H1 (cell line): ENCODE measurements around the gene GOLGB1. TPM values are rescaled to one million over a fixed set of nuclear protein-coding genes. Genes with fewer than 3 reads are reported as not detected.

ENCODE experiments used
- CTCF ChIA-PET: fragments of 300-600 bp; sonication (Branson Sonifier 250); formaldehyde crosslinking; loops from one replicate; lab custom pipeline; 2021; ENCODE audit not compliant: partially characterized antibody; lab: Charles Lee
- POLR2A ChIA-PET: fragments of 300-600 bp; sonication (Branson Sonifier 250); formaldehyde crosslinking; loops from one replicate; lab custom pipeline; 2021; ENCODE audit warnings: inconsistent platforms; ENCODE audit not compliant: partially characterized antibody; lab: Charles Lee
- DNase-seq, 2 experiments: peaks; one replicate each; pipeline versions ENCODE4 v3.0.0 to v3.0.0-alpha.2; 2010 to 2022; ENCODE audit warnings: low spot score in 2 of 2, low read depth in 1 of 2, mixed read lengths in 1 of 2
- FAIRE-seq: peaks from 2 replicates; lab custom pipeline; 2011; peaks lifted over from hg19 to GRCh38; lab: Jason Lieb, UNC
- H2AFZ ChIP-seq: 2 replicates; pipeline ENCODE4 v1.8.1; 2012; ENCODE audit warnings: low read length, inconsistent platforms
- H2AK5ac ChIP-seq: 2 replicates; pipeline ENCODE4 v1.6.1; 2013; ENCODE audit warnings: low read depth, low read length
- H2BK120ac ChIP-seq: replicated peaks from 2 replicates; pipeline ENCODE3; 2013; ENCODE audit warnings: low read depth, low read length, inconsistent platforms
- H2BK12ac ChIP-seq: 2 replicates; pipeline ENCODE4 v1.6.1; 2013; ENCODE audit warnings: low read depth, low read length
- H2BK15ac ChIP-seq: 2 replicates; pipeline ENCODE4 v1.6.1; 2013; ENCODE audit warnings: low read length
- H2BK20ac ChIP-seq: 2 replicates; pipeline ENCODE4 v1.6.1; 2013; ENCODE audit warnings: low read length
- H2BK5ac ChIP-seq: 2 replicates; pipeline ENCODE4 v1.6.1; 2013; ENCODE audit warnings: low read depth, low read length
- H3K14ac ChIP-seq: 2 replicates; pipeline ENCODE4 v1.6.1; 2013; ENCODE audit warnings: inconsistent platforms; ENCODE audit not compliant: insufficient read length
- H3K18ac ChIP-seq: 2 replicates; pipeline ENCODE4 v1.6.1; 2013; ENCODE audit warnings: low read length; ENCODE audit errors: extremely low read depth
- H3K23ac ChIP-seq: 2 replicates; pipeline ENCODE4 v1.6.1; 2013; ENCODE audit warnings: inconsistent platforms; ENCODE audit not compliant: insufficient read length
- H3K23me2 ChIP-seq: 2 replicates; pipeline ENCODE4 v1.6.1; 2013; ENCODE audit warnings: low read depth, low read length
- H3K27ac ChIP-seq: 2 replicates; pipeline ENCODE4 v1.6.1; 2011; ENCODE audit warnings: low read depth, low read length, inconsistent platforms
- H3K27me3 ChIP-seq, 4 experiments: replicated peaks in 1 of 4; 1 replicate in 1 of 4; 2 replicates in 3 of 4; pipeline versions ENCODE4 v1.6.1 to v1.8.1; 2011 to 2013; ENCODE audit warnings: low read length in 3 of 4, mild to moderate bottlenecking in 3 of 4, inconsistent platforms in 2 of 4, mixed read lengths in 2 of 4, moderate library complexity in 1 of 4; ENCODE audit not compliant: control insufficient read depth in 3 of 4, insufficient read depth in 3 of 4; ENCODE audit errors: extremely low read depth in 1 of 4
- H3K36me3 ChIP-seq, 4 experiments: 2 replicates each; pipeline versions ENCODE4 v1.6.1 to v1.8.1; 2011 to 2013; ENCODE audit warnings: mild to moderate bottlenecking in 4 of 4, low read length in 3 of 4, moderate library complexity in 2 of 4, control low read depth in 1 of 4, inconsistent platforms in 1 of 4; ENCODE audit not compliant: insufficient read depth in 4 of 4, control insufficient read depth in 2 of 4
- H3K4ac ChIP-seq: replicated peaks from 2 replicates; pipeline ENCODE3; 2013; ENCODE audit warnings: low read length, low read depth, mixed read lengths, inconsistent platforms; ENCODE audit not compliant: insufficient read length
- H3K4me1 ChIP-seq, 4 experiments: replicated peaks in 1 of 4; 1 replicate in 1 of 4; 2 replicates in 3 of 4; pipeline versions ENCODE4 v1.6.1 to v1.8.1; 2011 to 2013; ENCODE audit warnings: low read length in 3 of 4, inconsistent platforms in 2 of 4, mixed read lengths in 1 of 4; ENCODE audit not compliant: insufficient read depth in 4 of 4, control insufficient read depth in 3 of 4
- H3K4me2 ChIP-seq, 2 experiments: 2 replicates each; pipeline versions ENCODE4 v1.6.1 to v1.8.1; 2011 to 2013; ENCODE audit warnings: low read depth in 2 of 2, low read length in 2 of 2, control low read depth in 1 of 2, inconsistent platforms in 1 of 2, mild to moderate bottlenecking in 1 of 2; ENCODE audit not compliant: insufficient read depth in 1 of 2
- H3K4me3 ChIP-seq, 4 experiments: fragments of 200-600, 300-600 bp in 1 of 4; sonication (generic), shearing (Covaris generic), sonication (Bioruptor Twin) in 1 of 4; 2 replicates each; pipeline versions ENCODE4 v1.5.1 to v1.8.1; 2011 to 2016; ENCODE audit warnings: low read length in 4 of 4, low read depth in 3 of 4, control low read depth in 2 of 4, inconsistent platforms in 2 of 4, mild to moderate bottlenecking in 2 of 4, mixed read lengths in 1 of 4, moderate library complexity in 1 of 4; ENCODE audit not compliant: insufficient read depth in 2 of 4; ENCODE audit errors: extremely low read depth in 1 of 4
- H3K56ac ChIP-seq: replicated peaks from 2 replicates; pipeline ENCODE3; 2013; ENCODE audit warnings: low read depth, mild to moderate bottlenecking, mixed read lengths, low read length, inconsistent platforms; ENCODE audit not compliant: insufficient read length
- H3K79me1 ChIP-seq: 2 replicates; pipeline ENCODE4 v1.6.1; 2013; ENCODE audit warnings: low read depth, low read length, control low read depth
- H3K79me2 ChIP-seq, 2 experiments: 2 replicates each; pipeline versions ENCODE4 v1.6.1 to v1.8.1; 2012 to 2013; ENCODE audit warnings: low read length in 2 of 2, mild to moderate bottlenecking in 2 of 2, inconsistent platforms in 1 of 2; ENCODE audit not compliant: insufficient read depth in 2 of 2, control insufficient read depth in 1 of 2
- H3K9ac ChIP-seq, 4 experiments: replicated peaks in 1 of 4; 1 replicate in 1 of 4; 2 replicates in 3 of 4; pipeline versions ENCODE4 v1.6.1 to v1.8.1; 2011 to 2013; ENCODE audit warnings: low read depth in 3 of 4, low read length in 3 of 4, control low read depth in 2 of 4, mild to moderate bottlenecking in 2 of 4, moderate library complexity in 2 of 4, inconsistent platforms in 1 of 4; ENCODE audit errors: extremely low read depth in 1 of 4
- H3K9me3 ChIP-seq, 2 experiments: 2 replicates each; pipeline versions ENCODE4 v1.6.1 to v1.8.1; 2012 to 2013; ENCODE audit warnings: mild to moderate bottlenecking in 2 of 2, moderate library complexity in 2 of 2, control low read depth in 1 of 2, inconsistent platforms in 1 of 2, low read depth in 1 of 2, low read length in 1 of 2, mixed read lengths in 1 of 2; ENCODE audit not compliant: insufficient read depth in 2 of 2
- H4K20me1 ChIP-seq, 2 experiments: replicated peaks in 1 of 2; 2 replicates each; pipeline versions ENCODE3 to v1.8.1; 2011 to 2013; ENCODE audit warnings: inconsistent platforms in 2 of 2, low read length in 2 of 2, mild to moderate bottlenecking in 1 of 2; ENCODE audit not compliant: insufficient read depth in 2 of 2, control insufficient read depth in 1 of 2
- H4K5ac ChIP-seq: 2 replicates; pipeline ENCODE4 v1.6.1; 2013; ENCODE audit warnings: low read length, low read depth, mixed read lengths, inconsistent platforms; ENCODE audit not compliant: insufficient read length
- H4K8ac ChIP-seq: 2 replicates; pipeline ENCODE4 v1.8.0; 2013; ENCODE audit warnings: mild to moderate bottlenecking, moderate library complexity, low read length, inconsistent platforms; ENCODE audit not compliant: insufficient read depth; ENCODE audit errors: extremely low read depth
- H4K91ac ChIP-seq: replicated peaks from 2 replicates; pipeline ENCODE3; 2013; ENCODE audit warnings: low read length, mixed read lengths, inconsistent platforms; ENCODE audit not compliant: insufficient read length
- ZNF274 ChIP-seq: IDR thresholded peaks from 2 replicates; pipeline ENCODE4 v1.7.0; 2012; ENCODE audit warnings: low read length, borderline replicate concordance; ENCODE audit errors: extremely low read depth
- WGBS, 2 experiments: shearing (Covaris generic) in 1 of 2; methylation state at CpG; one replicate each; pipeline versions ENCODE4 v1.1.6 to v1.1.7; 2013 to 2015; ENCODE audit warnings: low lambda C conversion rate in 2 of 2, mixed read lengths in 2 of 2, inconsistent platforms in 1 of 2, low coverage in 1 of 2, missing lambda C conversion rate in 1 of 2; ENCODE audit not compliant: insufficient replicate concordance in 2 of 2, insufficient coverage in 1 of 2, insufficient read length in 1 of 2; ENCODE audit errors: extremely low coverage in 1 of 2, missing lambda C conversion rate in 1 of 2; 5-methylcytosine and 5-hydroxymethylcytosine counted together
- polyA plus RNA-seq, 7 experiments: library from polyadenylated mRNA; depleted of rRNA in 3 of 7; stranded (reverse) in 5 of 7; unstranded in 2 of 7; fragments of >200 nt in 5 of 7; fragments of 200-250 nt in 2 of 7; gene quantifications; 1 replicate in 5 of 7; 2 replicates in 1 of 7; 4 replicates in 1 of 7; pipeline versions ENCODE4 v1.2.1 to v1.2.3, GENCODE V29; 2011 to 2013; ENCODE audit warnings: missing spikeins in 2 of 7, mixed read lengths in 2 of 7
- total RNA-seq: library from RNA; stranded (reverse); fragmentation: NEBNext Ultra II Directional; extraction: Animal tissue kit (Norgen Biotek cat#: 25700); gene quantifications from 2 replicates; pipeline ENCODE4 v1.2.1, GENCODE V29; 2021

The GOLGB1 gene
- total and polyA plus RNA-seq, 2 of the 8 experiments (the other 6 are each of a cell fraction or from before 2014, with no cell fraction given): 5.9 to 28.5 TPM

DNA sequence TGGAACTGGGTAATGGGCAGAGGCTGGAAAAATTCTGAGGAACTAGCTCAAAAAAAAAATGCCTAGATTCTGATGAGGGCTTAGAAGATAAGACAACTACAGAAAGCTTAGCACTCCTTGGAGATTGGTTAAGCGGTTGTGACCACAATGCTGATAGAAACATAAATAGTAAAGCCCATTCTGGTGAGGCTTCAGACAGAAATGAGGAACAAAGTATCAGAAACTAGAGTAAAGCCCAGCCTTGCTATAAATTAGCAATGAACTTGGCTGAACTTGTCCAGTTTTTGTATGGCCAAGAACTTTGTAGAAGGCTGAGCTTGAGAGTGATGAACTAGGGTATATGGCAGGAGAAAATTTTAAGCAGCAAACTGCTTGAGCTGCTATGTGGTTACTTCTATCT lies 25.4 kb downstream of the GOLGB1 start:
- H2BK20ac ChIP-seq: no peak overlapping the region
- no peak overlapping the region for H3K4ac ChIP-seq
- 0 out of 4 replicates have a peak, but pooled peaks cover 0 to 2% of the 10 kb centered on the region in 2 experiments for H3K9me3 ChIP-seq
- ChIA-PET POLR2A (no interaction called here), CTCF (no interaction called here)
- H3K9ac ChIP-seq: no peak overlapping the region
- no peak overlapping the region for H2BK15ac ChIP-seq
- 96% methylated on average over 1 of the region's 1 CpG; no CpG with 5 or more reads in 1 of the 2 experiments for WGBS, 2 experiments
- no peak overlapping the region for H3K18ac ChIP-seq
- no peak overlapping the region for H3K27ac ChIP-seq
- H2BK120ac ChIP-seq: no peak overlapping the region
- no peak overlapping the region for H4K8ac ChIP-seq
- H2BK5ac ChIP-seq: no peak overlapping the region
- H2AK5ac ChIP-seq: no peak overlapping the region
- no peaks in the 10 kb centered on the region for H3K79me1 ChIP-seq
- H4K20me1 ChIP-seq: no peaks in the 10 kb centered on the region
- no peaks in the 10 kb centered on the region for H3K4me1 ChIP-seq
- no peak for DNase-seq
- no peaks in the 10 kb centered on the region for H3K27me3 ChIP-seq
- no peak overlapping the region for H4K91ac ChIP-seq
- H3K36me3 ChIP-seq: peaks cover 13 to 56% (median 33%) of the 10 kb centered on the region in 4 experiments
- H4K5ac ChIP-seq: no peak overlapping the region
- no peak overlapping the region for H3K56ac ChIP-seq
- no peak overlapping the region for H3K23ac ChIP-seq
- no peak overlapping the region for H2AFZ ChIP-seq
- no peak for FAIRE-seq
- H3K79me2 ChIP-seq: no peaks in the 10 kb centered on the region
- H2BK12ac ChIP-seq: no peak overlapping the region
- no peaks in the 10 kb centered on the region for H3K23me2 ChIP-seq
- no peak overlapping the region for H3K14ac ChIP-seq
- H3K4me2 ChIP-seq: no peak overlapping the region
- no peak overlapping the region for H3K4me3 ChIP-seq
- TF ChIP-seq ZNF274: no peak
